Bronchial epithelial cell (primary cell): ENCODE measurements around the gene MEAF6. TPM values are rescaled to one million over a fixed set of nuclear protein-coding genes. Genes with fewer than 3 reads are reported as not detected.
A peak's percentile ranks its signal among the peaks of the same experiment; 100 is the strongest.
"Not testable (repeated sequence)": the region's sequence is repeated elsewhere in the genome, so short reads cannot be mapped to it uniquely, and the experiment has no call there.

ENCODE experiments used
- DNase-seq: peaks from one replicate; pipeline ENCODE4 v3.0.0-alpha.2; 2010; ENCODE audit warnings: low read depth
- FAIRE-seq: peaks from 2 replicates; lab custom pipeline; 2011; peaks lifted over from hg19 to GRCh38; lab: Jason Lieb, UNC
- H3K27me3 ChIP-seq: 2 replicates; pipeline ENCODE4 v1.5.1; 2011; ENCODE audit warnings: low read length; ENCODE audit not compliant: control insufficient read depth, insufficient read depth
- H3K36me3 ChIP-seq: 2 replicates; pipeline ENCODE4 v1.5.1; 2011; ENCODE audit warnings: low read length; ENCODE audit not compliant: control insufficient read depth, insufficient read depth
- H3K4me3 ChIP-seq: 2 replicates; pipeline ENCODE4 v1.5.1; 2011; ENCODE audit warnings: mild to moderate bottlenecking, low read depth, low read length, control low read depth
- total RNA-seq: library from RNA; depleted of rRNA; stranded (reverse); fragments of >200 nt; gene quantifications from 2 replicates; pipeline ENCODE4 v1.2.1, GENCODE V29; 2014
- TF ChIP-seq, protein P1 (sequence below): IDR thresholded peaks from 2 replicates; pipeline ENCODE4 v1.5.1; 2011; ENCODE audit warnings: mild to moderate bottlenecking, moderate library complexity, low read length, control low read depth, inconsistent platforms; ENCODE audit not compliant: insufficient read depth, severe bottlenecking

MEAF6 gene
- total RNA-seq, 1 donor from 2014 or later = 74.5 TPM

DNA sequence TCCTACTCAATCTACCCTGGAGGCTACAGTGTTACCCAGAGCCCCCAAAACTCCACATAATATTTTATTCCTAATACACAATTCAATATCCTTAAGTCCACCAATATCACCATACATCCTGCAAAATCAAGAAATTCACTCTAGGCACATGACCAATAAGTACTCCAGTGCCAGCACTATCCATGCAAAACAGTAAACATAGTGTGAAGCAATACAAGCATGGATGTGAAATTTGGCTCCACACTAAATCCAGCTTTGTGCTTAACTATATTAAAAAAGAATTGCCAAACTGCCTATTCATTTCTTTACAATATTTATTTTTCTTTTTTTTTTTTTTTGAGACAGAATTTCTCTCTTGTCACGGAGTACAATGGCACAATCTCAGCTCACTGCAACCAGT lies 3.0 kb upstream of the MEAF6 start:
- no peak overlapping the region for H3K4me3 ChIP-seq
- TF ChIP-seq, protein P1, sequence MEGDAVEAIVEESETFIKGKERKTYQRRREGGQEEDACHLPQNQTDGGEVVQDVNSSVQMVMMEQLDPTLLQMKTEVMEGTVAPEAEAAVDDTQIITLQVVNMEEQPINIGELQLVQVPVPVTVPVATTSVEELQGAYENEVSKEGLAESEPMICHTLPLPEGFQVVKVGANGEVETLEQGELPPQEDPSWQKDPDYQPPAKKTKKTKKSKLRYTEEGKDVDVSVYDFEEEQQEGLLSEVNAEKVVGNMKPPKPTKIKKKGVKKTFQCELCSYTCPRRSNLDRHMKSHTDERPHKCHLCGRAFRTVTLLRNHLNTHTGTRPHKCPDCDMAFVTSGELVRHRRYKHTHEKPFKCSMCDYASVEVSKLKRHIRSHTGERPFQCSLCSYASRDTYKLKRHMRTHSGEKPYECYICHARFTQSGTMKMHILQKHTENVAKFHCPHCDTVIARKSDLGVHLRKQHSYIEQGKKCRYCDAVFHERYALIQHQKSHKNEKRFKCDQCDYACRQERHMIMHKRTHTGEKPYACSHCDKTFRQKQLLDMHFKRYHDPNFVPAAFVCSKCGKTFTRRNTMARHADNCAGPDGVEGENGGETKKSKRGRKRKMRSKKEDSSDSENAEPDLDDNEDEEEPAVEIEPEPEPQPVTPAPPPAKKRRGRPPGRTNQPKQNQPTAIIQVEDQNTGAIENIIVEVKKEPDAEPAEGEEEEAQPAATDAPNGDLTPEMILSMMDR = no peak
- peaks cover 1% of the 10 kb centered on the region for H3K36me3 ChIP-seq
- DNase-seq (no peak), FAIRE-seq (no peak)
- no peaks in the 10 kb centered on the region for H3K27me3 ChIP-seq

DNA sequence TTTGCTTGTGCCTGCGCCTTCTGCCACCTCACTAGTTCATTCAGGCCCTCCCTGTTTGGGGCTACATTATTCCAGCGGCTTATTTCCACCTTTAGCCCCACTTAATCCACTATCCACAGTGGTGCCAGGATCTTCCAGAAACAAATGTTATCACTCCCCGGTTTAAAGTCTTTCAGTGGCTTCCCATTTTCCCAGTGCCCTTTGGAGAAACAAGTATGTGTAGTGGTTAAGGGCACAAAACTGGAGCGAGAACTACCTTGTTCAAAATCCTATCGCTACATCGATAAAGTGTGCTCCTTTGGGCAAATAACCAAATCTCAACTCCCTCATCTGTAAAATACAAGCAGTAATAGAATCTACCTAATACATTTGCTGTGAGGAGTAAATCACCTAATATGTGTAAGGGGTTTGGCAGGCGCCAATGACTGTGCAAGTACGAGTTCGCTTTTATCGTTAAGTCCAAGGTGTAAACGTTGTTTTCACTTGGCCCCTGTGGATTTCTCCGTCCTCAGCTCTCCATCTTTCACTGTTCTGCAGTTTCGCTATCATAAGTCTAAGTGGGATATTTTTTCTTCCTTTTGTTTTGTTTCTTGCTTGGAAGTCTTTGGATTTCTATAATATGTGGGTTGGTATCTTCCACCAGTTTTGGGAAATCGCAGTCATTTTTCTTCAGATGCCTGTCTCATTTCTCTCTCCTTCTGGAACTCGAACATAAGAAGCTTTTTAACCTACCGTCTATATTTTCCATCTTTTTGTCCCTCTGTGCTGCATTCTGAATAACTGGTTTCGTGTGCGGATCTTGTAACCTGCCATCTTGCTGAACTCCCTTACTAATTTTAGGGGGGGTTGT lies 844 bp upstream of the MEAF6 start:
- Histone ChIP-seq H3K27me3 (no peaks in the 10 kb centered on the region), H3K36me3 (peaks cover 3% of the 10 kb centered on the region), H3K4me3 (peak overlapping the region; percentile 65)
- TF ChIP-seq, protein P1 = no peak
- DNase-seq (no peak), FAIRE-seq (no peak)

DNA sequence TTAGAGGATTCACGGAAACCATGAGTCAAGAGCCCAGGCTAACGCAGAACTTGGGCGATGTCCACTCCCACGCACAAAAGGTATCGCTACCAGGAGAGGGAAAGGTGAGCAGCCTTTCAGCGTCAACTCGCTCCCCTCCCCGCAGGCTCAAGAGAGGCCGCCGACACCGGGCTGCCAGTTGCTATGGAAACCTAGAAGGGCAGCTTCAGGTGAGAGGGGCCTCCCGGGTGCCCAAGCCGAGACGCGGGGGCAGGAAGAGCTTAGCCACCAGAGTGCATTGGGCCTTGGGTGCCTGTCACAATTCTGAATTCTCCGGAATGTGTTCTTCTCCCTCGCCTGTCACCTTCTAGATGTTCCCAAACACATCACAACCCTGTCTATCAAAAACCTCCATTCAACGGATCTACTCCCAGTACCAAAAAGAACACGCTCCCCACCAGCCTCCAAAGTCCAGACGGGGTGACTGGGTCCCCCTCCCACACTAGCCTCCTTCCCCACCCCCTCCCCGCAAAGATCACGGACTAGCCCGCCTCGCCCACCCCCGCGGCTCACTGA lies 694 bp downstream of the MEAF6 start:
- H3K4me3 ChIP-seq = peak overlapping the region; percentile 65
- DNase-seq (peak; percentile 46), FAIRE-seq (no peak)
- peaks cover 9% of the 10 kb centered on the region for H3K36me3 ChIP-seq
- H3K27me3 ChIP-seq = no peaks in the 10 kb centered on the region
- TF ChIP-seq, protein P1 = no peak

DNA sequence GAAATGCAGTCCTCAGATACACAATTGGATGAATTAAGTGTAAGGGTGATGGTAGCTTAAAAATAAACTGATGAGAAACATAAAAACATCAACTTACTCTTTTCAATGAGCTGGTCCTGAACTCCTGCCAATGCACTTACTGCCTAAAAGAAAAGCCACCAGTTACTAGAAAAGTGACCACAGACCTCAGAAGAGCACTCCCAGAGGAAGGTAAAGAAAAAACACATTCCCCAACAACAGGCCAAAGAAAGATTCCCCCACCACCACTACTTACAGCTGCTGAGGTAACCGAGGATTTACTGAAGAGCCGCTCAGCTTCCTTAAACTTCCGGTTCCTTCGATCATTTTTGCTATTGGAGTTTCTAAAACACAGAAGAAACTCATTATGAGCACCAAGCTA lies 5.4 kb downstream of the MEAF6 start:
- FAIRE-seq (no peak), DNase-seq (no peak)
- TF ChIP-seq, protein P1 = no peak
- no peaks in the 10 kb centered on the region for H3K27me3 ChIP-seq
- H3K4me3 ChIP-seq = no peak overlapping the region
- H3K36me3 ChIP-seq = peaks cover 12% of the 10 kb centered on the region

DNA sequence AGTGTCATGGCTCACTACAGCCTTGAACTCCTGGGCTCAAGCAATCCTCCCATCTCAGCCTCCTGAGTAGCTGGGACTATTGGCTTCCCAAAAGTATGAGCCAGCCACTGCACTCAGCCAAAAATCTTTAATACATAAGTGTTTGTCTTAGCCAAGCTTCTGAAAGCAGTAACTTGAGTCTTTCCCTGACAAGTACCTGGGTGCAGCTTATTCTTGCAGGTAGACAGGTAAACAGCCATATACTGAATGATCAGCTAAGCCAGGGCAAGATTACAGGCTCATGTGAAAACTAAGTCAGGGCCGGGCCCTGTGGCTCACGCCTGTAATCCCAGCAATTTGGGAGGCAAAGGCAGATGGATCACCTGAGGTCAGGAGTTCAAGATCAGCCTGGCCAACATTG lies 7.8 kb downstream of the MEAF6 start:
- no peaks in the 10 kb centered on the region for H3K27me3 ChIP-seq
- TF ChIP-seq, protein P1 = no peak
- FAIRE-seq (no peak), DNase-seq (no peak)
- H3K36me3 ChIP-seq = peaks cover 12% of the 10 kb centered on the region
- H3K4me3 ChIP-seq = no peak overlapping the region

DNA sequence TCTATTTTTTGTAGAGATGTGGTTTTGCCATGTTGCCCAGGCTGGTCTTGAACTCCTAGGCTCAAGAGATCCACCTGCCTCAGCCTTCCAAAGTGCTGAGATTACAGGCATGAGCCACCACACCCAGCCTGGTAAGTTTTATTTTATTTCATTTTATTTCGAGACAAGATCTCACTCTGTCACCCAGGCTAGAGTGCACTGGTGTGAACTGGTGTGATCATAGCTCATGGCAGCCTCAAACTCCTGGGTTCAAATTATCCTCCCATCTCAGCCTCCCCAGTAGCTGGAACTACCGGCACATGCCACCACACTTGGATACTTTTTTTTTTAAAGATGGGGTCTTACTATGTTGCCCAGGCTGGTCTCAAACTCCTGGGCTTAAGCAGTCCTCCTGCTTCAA lies 11.8 kb downstream of the MEAF6 start:
- not testable (repeated sequence) for H3K36me3 ChIP-seq

More for the DNA sequence above, 11.8 kb downstream of the MEAF6 start:
- not testable (repeated sequence) for H3K4me3 ChIP-seq, DNase-seq, H3K27me3 ChIP-seq, FAIRE-seq
